GM18873 (cell line): ENCODE results near the gene DNAJC16.

Source experiments
- ATAC-seq: cut with Tn5 transposase; IDR thresholded peaks from one replicate; pipeline ENCODE4 v1.9.1; 2021; ENCODE audit warnings: mild to moderate bottlenecking, moderate library complexity, moderate number of reproducible peaks; ENCODE audit not compliant: unreplicated experiment, low FRiP score

The DNAJC16 gene

DNA sequence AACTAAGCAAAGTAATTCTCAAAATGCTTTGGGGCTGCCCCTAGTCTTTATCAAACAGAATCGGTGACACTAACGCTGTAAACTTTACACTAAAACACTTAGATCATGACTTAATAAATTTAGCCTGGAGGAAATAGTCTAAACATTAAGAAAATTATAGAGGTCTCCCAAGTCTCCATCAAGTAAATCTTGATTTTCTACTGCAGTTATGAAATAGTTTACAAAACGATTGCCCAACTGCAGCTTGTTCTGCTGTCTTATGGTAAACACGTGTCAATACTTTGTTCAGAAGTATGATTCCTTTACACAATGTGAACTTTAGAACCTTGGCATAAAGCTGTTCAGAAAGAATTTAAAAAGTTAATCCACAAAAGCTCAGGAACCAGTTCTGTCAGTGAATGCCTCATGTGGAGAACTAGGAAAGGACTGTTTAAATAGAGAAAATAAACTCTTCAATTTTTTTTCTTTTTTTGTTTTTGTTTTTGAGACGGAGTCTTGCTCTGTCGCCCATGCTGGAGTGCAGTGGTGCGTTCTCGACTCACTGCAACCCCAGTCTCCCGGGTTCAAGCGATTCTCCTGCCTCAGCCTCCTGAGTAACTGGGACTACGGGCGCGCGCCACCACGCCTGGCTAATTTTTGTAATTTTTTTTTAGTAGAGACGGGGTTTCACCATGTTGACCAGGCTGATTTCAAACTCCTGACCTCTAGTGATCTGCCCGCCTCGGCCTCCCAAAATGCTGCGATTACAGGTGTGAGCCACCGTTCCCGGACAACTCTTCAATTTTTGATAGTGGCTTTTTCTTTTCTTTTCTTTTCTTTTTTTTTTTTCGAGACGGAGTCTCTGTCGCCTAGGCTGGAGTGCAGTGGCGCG is 92.2 kb downstream of the DNAJC16 start:
- no peak for ATAC-seq

DNA sequence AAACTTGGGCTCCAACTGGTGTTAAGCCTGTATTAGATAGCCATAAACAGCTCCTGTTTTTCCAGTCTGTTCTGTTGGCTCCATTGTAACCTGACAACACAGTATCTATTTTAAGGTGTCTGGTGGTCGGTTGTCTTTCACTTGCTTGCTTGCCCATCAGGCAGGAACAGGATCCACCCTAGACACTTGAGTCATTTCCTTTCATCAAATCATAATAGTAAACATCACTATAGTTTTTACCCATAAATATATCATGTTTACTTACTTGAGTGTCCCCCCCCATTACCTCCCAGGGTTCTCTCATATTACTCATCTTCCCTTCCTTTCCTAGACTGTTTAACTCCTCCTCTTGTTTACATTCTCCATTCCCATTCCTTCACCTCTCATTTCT is 93.5 kb downstream of the DNAJC16 start:
- no peak for ATAC-seq

DNA sequence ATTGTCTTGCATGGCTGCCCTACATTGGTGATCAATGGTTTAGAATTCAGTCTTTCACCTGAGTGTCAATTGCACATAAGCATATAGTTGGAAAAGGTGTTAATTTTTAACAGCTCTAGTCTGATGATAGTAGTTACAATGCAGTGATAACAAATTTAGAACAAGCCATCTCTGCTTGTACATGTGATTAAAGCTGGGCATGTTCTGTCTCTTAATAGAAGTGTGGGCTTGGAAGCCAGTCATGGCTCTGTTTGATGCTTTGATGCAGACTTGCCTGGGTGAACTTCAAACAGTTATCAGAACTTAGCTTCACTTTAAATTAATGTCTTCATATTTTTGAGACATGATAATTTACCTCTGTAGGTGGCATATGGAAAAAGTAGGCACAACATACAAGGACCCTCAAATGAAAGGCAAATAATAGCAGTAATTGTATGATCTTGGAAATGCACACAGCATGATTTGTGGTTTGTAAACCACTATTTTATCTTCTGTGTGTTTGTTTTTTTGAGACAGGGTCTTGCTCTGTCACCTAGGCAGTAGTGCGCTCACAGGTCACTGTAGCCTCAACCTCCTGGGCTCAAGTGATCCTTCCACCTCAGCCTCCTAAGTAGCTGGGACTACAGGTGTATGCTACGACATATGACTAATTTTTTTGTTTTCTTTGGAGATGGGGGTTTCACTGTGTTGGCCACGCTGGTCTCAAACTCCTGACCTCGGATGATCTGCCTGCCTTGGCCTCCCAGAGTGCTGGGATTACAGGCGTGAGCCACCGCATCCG is 94.4 kb downstream of the DNAJC16 start:
- no peak for ATAC-seq

DNA sequence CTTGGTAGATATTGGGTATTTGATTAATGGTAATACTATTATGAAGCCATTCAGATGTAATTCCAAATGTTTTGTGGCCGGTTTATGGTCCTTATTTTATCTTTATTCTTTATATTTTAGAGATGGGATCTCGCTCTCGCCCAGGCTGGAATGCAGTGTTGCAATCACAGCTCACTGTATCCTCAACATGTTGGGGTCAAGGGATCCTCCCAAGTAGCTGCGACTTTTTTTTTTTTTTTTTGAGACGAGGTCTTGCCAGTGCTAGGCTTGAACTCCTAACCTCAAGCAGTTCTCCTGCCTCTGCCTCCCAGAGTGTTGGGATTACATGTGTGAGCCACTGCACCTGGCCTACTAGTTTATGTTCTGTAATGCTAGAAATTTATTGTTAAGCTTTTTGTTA is 95.3 kb downstream of the DNAJC16 start:
- ATAC-seq: no peak

DNA sequence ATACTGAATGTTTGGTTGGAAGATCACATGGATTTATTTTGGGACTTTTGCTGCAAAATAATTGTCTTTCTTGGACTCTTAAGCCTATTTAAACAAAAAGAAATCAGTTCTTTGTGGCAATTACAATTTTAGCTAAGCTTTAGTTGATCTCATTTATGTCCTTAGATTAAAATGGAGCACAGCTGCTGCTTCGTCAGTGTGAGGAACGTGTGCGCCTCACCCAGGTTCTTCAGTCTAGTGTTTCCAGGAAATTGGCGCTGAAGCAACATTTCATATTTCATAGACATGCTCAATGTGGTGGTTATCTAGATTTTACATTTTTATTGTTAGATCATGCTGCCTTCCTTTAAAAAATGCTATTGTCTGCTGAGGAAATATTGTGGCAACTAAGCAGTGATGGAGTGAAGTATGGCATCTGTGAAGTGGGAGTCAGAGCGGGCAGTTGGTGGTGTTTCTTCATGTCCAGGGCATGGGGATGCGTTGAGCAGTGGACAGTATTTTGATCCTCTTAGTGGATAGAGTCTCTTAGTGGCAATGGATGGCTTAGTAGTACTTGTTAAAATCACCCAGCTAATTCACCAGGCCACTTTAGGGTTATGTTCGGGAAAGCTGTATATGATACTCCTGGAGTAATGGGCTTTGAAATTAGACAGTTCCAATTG is 96.2 kb downstream of the DNAJC16 start:
- no peak for ATAC-seq

DNA sequence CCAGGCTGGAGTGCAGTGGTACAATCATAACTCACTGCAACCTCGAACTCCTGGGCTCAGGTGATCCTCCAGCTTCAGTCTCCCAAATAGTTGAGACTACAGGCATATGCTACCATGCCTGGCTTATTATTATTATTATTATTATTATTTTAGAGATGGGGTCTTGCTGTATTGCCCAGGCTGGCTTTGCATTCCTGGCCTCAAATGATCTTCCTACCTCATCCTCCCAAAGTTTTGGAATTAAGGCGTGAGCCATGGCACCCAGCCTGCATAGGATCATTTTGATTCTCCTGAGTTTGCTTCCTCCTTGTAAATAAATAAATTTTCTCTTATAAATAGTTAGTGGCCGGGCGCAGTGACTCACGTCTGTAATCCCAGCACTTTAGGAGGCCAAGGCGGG is 96.8 kb downstream of the DNAJC16 start:
- ATAC-seq: no peak

DNA sequence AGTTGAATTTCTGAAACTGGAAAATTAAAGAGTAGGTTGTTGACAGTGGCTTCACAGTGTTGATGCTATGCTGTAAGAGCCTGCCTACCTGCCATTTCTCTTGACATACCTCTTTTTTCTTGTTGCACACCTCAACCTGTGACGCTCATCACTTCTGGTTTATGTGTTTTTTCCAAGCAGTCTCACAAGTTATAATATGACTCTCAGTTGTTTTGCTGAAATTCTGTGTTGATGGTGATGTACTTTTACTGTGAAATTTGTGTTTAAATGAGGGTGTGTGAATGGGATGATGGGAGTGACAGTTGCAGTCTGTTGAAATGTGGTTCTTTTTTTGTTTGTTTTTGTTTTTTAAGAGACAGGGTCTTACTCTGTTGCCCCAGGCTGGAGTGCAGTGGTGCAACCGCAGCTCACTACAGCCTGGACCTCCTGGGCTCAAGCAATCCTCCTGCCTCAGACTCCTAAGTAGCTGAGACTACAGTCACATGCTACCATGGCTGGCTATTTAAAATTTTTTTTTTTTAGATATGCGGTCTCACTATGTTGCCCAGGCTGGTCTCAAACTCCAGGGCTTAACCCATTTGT is 97.6 kb downstream of the DNAJC16 start:
- no peak for ATAC-seq

DNA sequence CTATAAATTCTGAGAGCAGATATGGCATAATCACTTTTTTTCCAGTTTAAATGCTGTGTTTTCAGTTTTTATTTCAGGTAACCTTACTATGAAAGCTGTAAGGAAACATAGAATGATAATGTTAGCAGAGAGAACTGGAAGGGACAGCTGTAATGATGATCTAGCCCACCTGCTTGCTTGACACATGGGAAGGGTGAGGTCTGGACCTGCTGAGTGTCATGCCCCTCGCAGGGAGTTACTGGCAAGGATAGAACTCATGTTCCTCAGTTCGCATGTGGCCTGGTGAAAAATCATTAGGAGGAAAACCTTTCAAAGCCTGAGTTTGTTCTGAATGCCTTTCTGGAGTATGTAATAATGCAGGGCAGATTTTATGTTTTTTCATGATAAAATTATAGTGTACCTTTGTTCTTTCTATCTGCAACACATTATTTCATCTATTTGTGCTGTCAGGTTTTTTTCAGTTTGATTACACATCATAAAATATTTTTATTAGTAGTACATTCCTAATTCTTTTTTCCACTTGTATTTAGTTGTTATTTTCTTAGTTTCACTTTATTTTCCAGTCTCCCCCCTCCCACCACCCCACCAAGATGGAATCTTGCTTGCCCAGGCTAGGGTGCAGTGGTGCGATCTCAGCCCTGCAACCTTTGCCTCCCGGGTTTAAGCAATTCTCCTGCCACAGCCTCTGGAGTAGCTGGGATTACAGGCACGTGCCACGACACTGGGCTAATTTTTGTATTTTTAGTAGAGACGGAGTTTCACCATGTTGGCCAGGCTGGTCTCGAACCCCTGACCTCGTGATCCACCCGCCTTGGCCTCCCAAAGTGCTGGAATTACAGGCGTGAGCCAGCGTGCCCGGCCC is 98.6 kb downstream of the DNAJC16 start:
- no peak for ATAC-seq
